Fibroblast of lung (primary cell): Measurements from ENCODE around the gene TRIM8.

Experiments
- CTCF ChIP-seq, 2 donors: IDR thresholded peaks in 1 of 2; conservative IDR thresholded peaks in 1 of 2; 1 replicate in 1 of 2; 2 replicates in 1 of 2; pipeline ENCODE4 v1.5.1; 2011 to 2012; ENCODE audit warnings: low read length in 2 of 2, control low read depth in 1 of 2, inconsistent platforms in 1 of 2, low read depth in 1 of 2, mild to moderate bottlenecking in 1 of 2
- EZH2 ChIP-seq: IDR thresholded peaks from 2 replicates; pipeline ENCODE4 v1.5.1; 2012; ENCODE audit warnings: low read length, control low read depth, mild to moderate bottlenecking; ENCODE audit errors: missing control alignments

- TF ChIP-seq CTCF (conservative IDR thresholded peaks at IDR 0.05 in 1 of 2, IDR thresholded peaks at IDR 0.05 in 1 of 2; ENCODE audit: low read depth in 1 of 2, low read length in 2 of 2) (no peak), EZH2 (no peak)
Measured at GRCh38 chr10:102614888-102615287, 29.4 kb upstream of the TRIM8 start.
